GM23338 (cell line): ENCODE results near the gene TBX2.
A peak's percentile ranks its signal among the peaks of the same experiment; 100 is the strongest.

Experiments used
- CREB1 ChIP-seq: fragments of 250-450 bp; sonication (Bioruptor Pico); IDR thresholded peaks from 2 replicates; pipeline ENCODE4 v1.5.0; 2020; ENCODE audit warnings: low read depth, mild to moderate bottlenecking, moderate library complexity
- CTCF ChIP-seq, 2 experiments: fragments of 200-600 bp in 1 of 2; sonication (generic) in 1 of 2; conservative IDR thresholded peaks; 2 replicates each; pipeline versions ENCODE4 v1.5.1 to v1.6.1; 2016 to 2017; ENCODE audit warnings: antibody characterized with exemption in 2 of 2, low read depth in 2 of 2, mild to moderate bottlenecking in 2 of 2, moderate library complexity in 1 of 2
- EZH2 ChIP-seq: fragments of 200-600 bp; sonication (generic); IDR thresholded peaks from one replicate; pipeline ENCODE4 v1.8.0; 2017; ENCODE audit warnings: antibody characterized with exemption, mild to moderate bottlenecking, low read depth; ENCODE audit not compliant: unreplicated experiment
- POLR2AphosphoS5 ChIP-seq: IDR thresholded peaks from 2 replicates; pipeline ENCODE4 v1.6.1; 2016; ENCODE audit warnings: antibody characterized with exemption, low read depth
- STAT1 ChIP-seq: IDR thresholded peaks from one replicate; pipeline ENCODE4 v1.6.1; 2016; ENCODE audit warnings: antibody characterized with exemption; ENCODE audit not compliant: unreplicated experiment

DNA sequence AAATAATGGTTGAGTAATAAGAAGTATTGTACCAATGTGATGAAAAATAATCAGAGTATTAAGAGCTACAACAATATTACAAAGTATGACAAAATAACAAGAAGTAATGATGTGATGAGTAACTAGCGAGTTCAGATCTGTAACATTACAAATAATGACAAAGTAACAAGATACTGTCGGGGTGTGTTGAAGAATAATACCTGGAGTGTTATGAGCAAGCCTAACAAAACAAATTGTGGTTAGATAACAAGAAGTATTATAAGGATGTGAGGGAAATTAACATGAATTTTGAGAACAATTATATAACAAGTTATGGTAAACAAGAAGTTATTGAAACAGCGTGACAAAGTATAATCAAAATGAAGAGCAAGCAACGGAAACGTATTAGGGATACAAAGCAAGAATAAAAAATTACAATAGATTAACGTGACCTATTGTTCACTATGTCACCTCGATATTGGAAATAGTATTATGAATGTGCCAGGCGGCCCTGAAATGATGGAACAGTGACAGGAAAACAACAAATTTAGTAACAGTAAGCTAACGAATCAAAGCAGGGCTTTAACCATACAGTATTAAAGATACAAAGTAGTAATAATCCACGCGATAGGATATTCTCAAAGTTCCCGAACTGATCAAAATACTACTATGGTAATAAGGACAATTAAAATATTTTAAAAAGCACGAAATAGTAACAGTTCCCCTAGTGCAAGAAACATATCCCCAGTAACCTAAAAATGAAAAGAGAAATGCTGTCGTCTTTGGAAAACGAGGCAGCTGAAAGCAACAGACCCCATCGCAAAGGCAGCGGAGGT, 54.1 kb downstream of the TBX2 start:
- TF ChIP-seq CREB1 (CRISPR knock-in tag) (no peak), STAT1 (no peak), POLR2AphosphoS5 (no peak), CTCF (conservative IDR thresholded peaks at IDR 0.05; ENCODE audit: low read depth in 2 of 2) (no peak), EZH2 (peak; percentile 99)
